ENCODE measurements around the gene PIP. TPM values are rescaled to one million over a fixed set of nuclear protein-coding genes. Genes with fewer than 3 reads are reported as not detected.
"Not testable (repeated sequence)": the region's sequence is repeated elsewhere in the genome, so short reads cannot be mapped to it uniquely, and the experiment has no call there.

The PIP gene
- total and polyA plus RNA-seq, 2 donors, result 0.28 to 6.5 TPM

GRCh38 chr7:143120691-143121405 lies 11.0 kb upstream of the PIP start:
- H3K27ac ChIP-seq (ENCODE audit: low read depth in 1 of 2, low read length in 1 of 2), result no peak overlapping the region
- no peak for DNase-seq (ENCODE audit: low read depth in 6 of 9, low spot score in 9 of 9)
- 87% methylated on average over 3 of the region's 3 CpGs for WGBS
- no peak overlapping the region for H3K4me3 ChIP-seq (ENCODE audit: low read length in 2 of 2)
- H3K4me1 ChIP-seq (ENCODE audit: control insufficient read depth in 2 of 2, insufficient read depth in 2 of 2, low read length in 2 of 2), result no peaks in the 10 kb centered on the region
- H3K36me3 ChIP-seq (ENCODE audit: control insufficient read depth in 2 of 2, insufficient read depth in 2 of 2, low read length in 1 of 2), result no peaks in the 10 kb centered on the region
- no peaks in the 10 kb centered on the region for H3K27me3 ChIP-seq (ENCODE audit: control insufficient read depth in 2 of 2, insufficient read depth in 1 of 2, low read length in 1 of 2)
- H3K9me3 ChIP-seq (ENCODE audit: control insufficient read depth in 2 of 2, insufficient read depth in 1 of 2, low read length in 1 of 2), result peaks cover 0 to 8% of the 10 kb centered on the region in 2 donors

DNA sequence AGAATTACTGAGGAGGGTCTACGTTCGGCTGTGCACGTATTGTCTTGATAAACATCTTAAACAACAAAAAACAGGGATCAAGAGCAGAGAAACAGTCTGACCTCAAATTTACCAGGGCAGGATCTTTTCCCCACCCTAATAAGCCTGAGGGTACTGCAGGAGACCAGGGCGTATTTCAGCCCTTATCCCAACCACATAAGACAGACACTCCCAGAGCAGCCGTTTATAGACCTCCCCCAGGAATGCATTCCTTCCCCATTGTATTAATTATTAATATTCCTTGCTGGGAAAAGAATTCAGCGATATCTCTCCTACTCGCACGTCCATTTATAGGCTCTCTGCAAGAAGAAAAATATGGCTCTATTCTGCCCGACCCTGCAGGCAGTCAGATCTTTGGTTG lies 8.6 kb upstream of the PIP start:
- H3K36me3 ChIP-seq (ENCODE audit: control insufficient read depth in 2 of 2, insufficient read depth in 2 of 2, low read length in 1 of 2); H3K4me3 ChIP-seq (ENCODE audit: low read length in 2 of 2); H3K27ac ChIP-seq (ENCODE audit: low read depth in 1 of 2, low read length in 1 of 2); H3K4me1 ChIP-seq (ENCODE audit: control insufficient read depth in 2 of 2, insufficient read depth in 2 of 2, low read length in 2 of 2); H3K27me3 ChIP-seq (ENCODE audit: control insufficient read depth in 2 of 2, insufficient read depth in 1 of 2, low read length in 1 of 2); H3K9me3 ChIP-seq (ENCODE audit: control insufficient read depth in 2 of 2, insufficient read depth in 1 of 2, low read length in 1 of 2); DNase-seq (ENCODE audit: low read depth in 6 of 9, low spot score in 9 of 9): not testable (repeated sequence)
- 92% methylated on average over 9 of the region's 9 CpGs for WGBS

- H3K27ac ChIP-seq (ENCODE audit: low read depth in 1 of 2, low read length in 1 of 2), result no peak overlapping the region
- no peaks in the 10 kb centered on the region for H3K27me3 ChIP-seq (ENCODE audit: control insufficient read depth in 2 of 2, insufficient read depth in 1 of 2, low read length in 1 of 2)
- H3K4me1 ChIP-seq (ENCODE audit: control insufficient read depth in 2 of 2, insufficient read depth in 2 of 2, low read length in 2 of 2), result no peaks in the 10 kb centered on the region
- no peak overlapping the region for H3K4me3 ChIP-seq (ENCODE audit: low read length in 2 of 2)
- WGBS, result 38% methylated on average over 1 of the region's 1 CpG
- H3K9me3 ChIP-seq (ENCODE audit: control insufficient read depth in 2 of 2, insufficient read depth in 1 of 2, low read length in 1 of 2), result peaks cover 0 to 8% of the 10 kb centered on the region in 2 donors
- DNase-seq (ENCODE audit: low read depth in 6 of 9, low spot score in 9 of 9), result peak in 1 of 9 donors; percentile 12
- H3K36me3 ChIP-seq (ENCODE audit: control insufficient read depth in 2 of 2, insufficient read depth in 2 of 2, low read length in 1 of 2), result no peaks in the 10 kb centered on the region
Measured at GRCh38 chr7:143126146-143126545, 5.7 kb upstream of the PIP start.

DNA sequence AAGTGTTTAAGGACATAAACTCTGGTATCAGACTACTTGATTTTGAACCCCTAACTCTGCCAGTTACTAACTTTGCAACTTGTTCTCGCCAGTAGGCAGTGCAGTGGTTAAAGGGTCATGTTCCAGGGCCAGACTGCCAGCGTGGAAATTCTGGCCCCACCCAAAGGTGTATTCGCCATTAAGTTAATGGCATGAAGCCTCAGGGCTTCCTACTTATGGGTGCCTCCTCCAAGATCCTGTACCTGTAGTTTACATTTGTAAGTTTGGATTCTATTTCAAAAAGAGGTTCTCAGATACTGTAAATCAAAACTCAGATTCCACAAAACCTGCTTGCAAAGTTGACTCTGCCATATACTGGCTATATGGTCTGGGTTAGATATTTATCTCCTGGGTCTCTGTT lies 2.8 kb upstream of the PIP start:
- no peak for DNase-seq (ENCODE audit: low read depth in 6 of 9, low spot score in 9 of 9)
- Histone ChIP-seq H3K9me3 (ENCODE audit: control insufficient read depth in 2 of 2, insufficient read depth in 1 of 2, low read length in 1 of 2) (no peaks in the 10 kb centered on the region), H3K4me3 (ENCODE audit: low read length in 2 of 2) (no peak overlapping the region), H3K27ac (ENCODE audit: low read depth in 1 of 2, low read length in 1 of 2) (no peak overlapping the region), H3K27me3 (ENCODE audit: control insufficient read depth in 2 of 2, insufficient read depth in 1 of 2, low read length in 1 of 2) (no peaks in the 10 kb centered on the region), H3K4me1 (ENCODE audit: control insufficient read depth in 2 of 2, insufficient read depth in 2 of 2, low read length in 2 of 2) (no peaks in the 10 kb centered on the region), H3K36me3 (ENCODE audit: control insufficient read depth in 2 of 2, insufficient read depth in 2 of 2, low read length in 1 of 2) (no peaks in the 10 kb centered on the region)
- 93% methylated on average over 3 of the region's 3 CpGs for WGBS

DNA sequence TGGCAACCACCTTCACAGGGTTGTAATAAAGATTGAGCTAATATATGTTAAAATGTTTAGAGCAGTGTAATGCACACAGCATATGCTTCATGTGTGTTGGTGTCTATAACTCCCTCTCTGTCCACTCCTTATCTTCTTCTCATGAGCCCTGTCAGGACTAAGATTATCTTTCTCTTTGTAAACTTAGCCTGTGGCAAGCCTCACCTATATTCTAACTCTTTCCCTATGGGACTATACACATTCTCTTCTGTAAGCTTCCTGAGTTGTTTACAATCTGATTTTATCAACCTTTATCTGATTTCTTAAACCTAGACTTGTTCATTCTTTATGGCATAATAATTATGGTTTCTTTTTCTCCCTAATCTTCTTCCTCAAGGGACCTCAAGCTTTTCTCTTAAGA lies 2.4 kb upstream of the PIP start:
- DNase-seq (ENCODE audit: low read depth in 6 of 9, low spot score in 9 of 9), result no peak
- no peaks in the 10 kb centered on the region for H3K9me3 ChIP-seq (ENCODE audit: control insufficient read depth in 2 of 2, insufficient read depth in 1 of 2, low read length in 1 of 2)
- no peak overlapping the region for H3K4me3 ChIP-seq (ENCODE audit: low read length in 2 of 2)
- H3K36me3 ChIP-seq (ENCODE audit: control insufficient read depth in 2 of 2, insufficient read depth in 2 of 2, low read length in 1 of 2), result no peaks in the 10 kb centered on the region
- no peaks in the 10 kb centered on the region for H3K4me1 ChIP-seq (ENCODE audit: control insufficient read depth in 2 of 2, insufficient read depth in 2 of 2, low read length in 2 of 2)
- H3K27me3 ChIP-seq (ENCODE audit: control insufficient read depth in 2 of 2, insufficient read depth in 1 of 2, low read length in 1 of 2), result no peaks in the 10 kb centered on the region
- no peak overlapping the region for H3K27ac ChIP-seq (ENCODE audit: low read depth in 1 of 2, low read length in 1 of 2)

DNA sequence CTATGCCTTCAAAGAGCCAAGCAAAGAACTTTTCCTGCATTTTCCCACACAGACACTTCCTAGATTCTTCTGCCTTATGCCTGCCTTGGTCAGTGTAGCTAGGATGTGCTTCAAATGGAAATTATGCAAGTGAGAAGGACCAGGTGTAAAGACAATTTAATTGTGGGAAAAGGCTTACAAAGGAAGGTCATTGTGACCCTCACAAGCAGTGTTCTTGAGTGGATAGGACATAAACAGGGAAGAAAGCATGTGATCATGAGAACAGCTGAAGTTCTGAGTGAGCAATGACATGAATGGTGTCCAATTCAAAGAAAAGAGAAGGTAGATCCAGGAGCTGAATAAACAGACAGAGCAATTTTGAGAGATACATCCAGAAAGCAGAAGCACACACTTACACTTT lies 1.3 kb upstream of the PIP start:
- no peaks in the 10 kb centered on the region for H3K9me3 ChIP-seq (ENCODE audit: control insufficient read depth in 2 of 2, insufficient read depth in 1 of 2, low read length in 1 of 2)
- no peaks in the 10 kb centered on the region for H3K27me3 ChIP-seq (ENCODE audit: control insufficient read depth in 2 of 2, insufficient read depth in 1 of 2, low read length in 1 of 2)
- no peak overlapping the region for H3K4me3 ChIP-seq (ENCODE audit: low read length in 2 of 2)
- no peak overlapping the region for H3K27ac ChIP-seq (ENCODE audit: low read depth in 1 of 2, low read length in 1 of 2)
- no peaks in the 10 kb centered on the region for H3K4me1 ChIP-seq (ENCODE audit: control insufficient read depth in 2 of 2, insufficient read depth in 2 of 2, low read length in 2 of 2)
- no peaks in the 10 kb centered on the region for H3K36me3 ChIP-seq (ENCODE audit: control insufficient read depth in 2 of 2, insufficient read depth in 2 of 2, low read length in 1 of 2)
- DNase-seq (ENCODE audit: low read depth in 6 of 9, low spot score in 9 of 9), result no peak

DNA sequence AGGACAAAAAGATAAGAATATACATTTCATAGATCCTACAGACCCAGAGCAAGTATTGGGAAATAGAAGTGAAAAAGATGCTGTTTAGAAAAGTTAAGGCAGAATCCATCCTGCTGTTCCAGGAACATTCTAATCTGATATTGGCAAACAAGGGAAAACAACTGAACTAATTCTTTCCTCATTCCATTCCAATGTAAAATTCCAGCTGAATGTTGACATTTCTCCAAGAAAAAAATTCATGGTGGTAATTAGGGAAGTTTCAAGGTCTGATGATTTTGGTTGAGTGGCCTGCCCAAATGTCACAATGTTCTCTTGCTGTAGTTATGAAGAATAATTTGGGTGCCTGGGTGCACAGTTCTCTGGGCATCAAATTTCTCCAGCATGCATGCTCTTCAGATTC lies 15.2 kb downstream of the PIP start:
- Histone ChIP-seq H3K27ac (ENCODE audit: low read depth in 1 of 2, low read length in 1 of 2) (no peak overlapping the region), H3K36me3 (ENCODE audit: control insufficient read depth in 2 of 2, insufficient read depth in 2 of 2, low read length in 1 of 2) (no peaks in the 10 kb centered on the region), H3K27me3 (ENCODE audit: control insufficient read depth in 2 of 2, insufficient read depth in 1 of 2, low read length in 1 of 2) (no peaks in the 10 kb centered on the region), H3K4me1 (ENCODE audit: control insufficient read depth in 2 of 2, insufficient read depth in 2 of 2, low read length in 2 of 2) (no peaks in the 10 kb centered on the region), H3K4me3 (ENCODE audit: low read length in 2 of 2) (no peak overlapping the region), H3K9me3 (ENCODE audit: control insufficient read depth in 2 of 2, insufficient read depth in 1 of 2, low read length in 1 of 2) (no peaks in the 10 kb centered on the region)
- DNase-seq (ENCODE audit: low read depth in 6 of 9, low spot score in 9 of 9), result no peak

DNA sequence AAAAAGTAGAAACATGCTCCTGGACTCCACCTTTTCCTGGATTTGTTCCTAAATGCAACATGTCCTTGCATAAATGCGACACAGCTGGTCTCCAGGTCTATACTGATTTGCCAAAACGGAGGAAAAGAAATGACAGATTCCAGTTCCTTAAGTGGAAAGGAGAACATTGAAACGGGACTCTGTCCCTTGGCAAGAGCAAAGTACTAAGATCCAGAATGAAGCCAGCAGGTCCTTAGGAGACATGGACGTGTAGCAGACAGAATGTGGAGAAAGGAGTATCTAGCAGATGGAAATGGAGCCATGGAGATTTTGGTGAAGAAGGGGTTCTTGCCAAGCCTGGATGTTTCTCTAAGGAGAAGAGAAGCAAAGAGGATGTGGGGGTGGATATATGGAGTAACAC lies 16.2 kb downstream of the PIP start:
- WGBS, result 85% methylated on average over 4 of the region's 4 CpGs

DNA sequence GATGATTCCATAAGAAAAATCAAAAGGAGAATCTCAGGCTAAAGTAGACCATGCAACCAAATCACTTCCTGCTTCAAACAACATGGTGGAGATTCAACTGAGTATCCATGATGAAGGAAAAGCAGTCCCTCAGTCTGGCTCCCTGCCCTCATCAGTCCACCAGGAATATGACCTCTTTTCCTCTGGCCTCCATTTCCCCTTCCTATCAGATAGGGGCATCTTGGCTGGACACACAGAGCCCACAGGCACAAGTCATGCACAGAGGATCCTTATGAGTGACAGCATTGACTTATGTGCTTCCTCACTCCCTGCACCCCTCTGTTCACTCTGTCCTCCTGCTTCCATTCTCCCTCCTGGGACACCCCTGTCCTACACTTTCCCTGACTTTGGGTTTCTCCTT lies 16.8 kb downstream of the PIP start:
- H3K27me3 ChIP-seq (ENCODE audit: control insufficient read depth in 2 of 2, insufficient read depth in 1 of 2, low read length in 1 of 2), result no peaks in the 10 kb centered on the region
- H3K9me3 ChIP-seq (ENCODE audit: control insufficient read depth in 2 of 2, insufficient read depth in 1 of 2, low read length in 1 of 2), result no peaks in the 10 kb centered on the region
- DNase-seq (ENCODE audit: low read depth in 6 of 9, low spot score in 9 of 9), result no peak
- no peaks in the 10 kb centered on the region for H3K4me1 ChIP-seq (ENCODE audit: control insufficient read depth in 2 of 2, insufficient read depth in 2 of 2, low read length in 2 of 2)
- H3K4me3 ChIP-seq (ENCODE audit: low read length in 2 of 2), result no peak overlapping the region
- H3K27ac ChIP-seq (ENCODE audit: low read depth in 1 of 2, low read length in 1 of 2), result no peak overlapping the region
- no peaks in the 10 kb centered on the region for H3K36me3 ChIP-seq (ENCODE audit: control insufficient read depth in 2 of 2, insufficient read depth in 2 of 2, low read length in 1 of 2)

More for the DNA sequence above, 16.2 kb downstream of the PIP start:
- no peaks in the 10 kb centered on the region for H3K9me3 ChIP-seq (ENCODE audit: control insufficient read depth in 2 of 2, insufficient read depth in 1 of 2, low read length in 1 of 2)
- DNase-seq (ENCODE audit: low read depth in 6 of 9, low spot score in 9 of 9), result no peak
- no peaks in the 10 kb centered on the region for H3K4me1 ChIP-seq (ENCODE audit: control insufficient read depth in 2 of 2, insufficient read depth in 2 of 2, low read length in 2 of 2)
- no peaks in the 10 kb centered on the region for H3K27me3 ChIP-seq (ENCODE audit: control insufficient read depth in 2 of 2, insufficient read depth in 1 of 2, low read length in 1 of 2)
- H3K27ac ChIP-seq (ENCODE audit: low read depth in 1 of 2, low read length in 1 of 2), result no peak overlapping the region
- H3K4me3 ChIP-seq (ENCODE audit: low read length in 2 of 2), result no peak overlapping the region
- no peaks in the 10 kb centered on the region for H3K36me3 ChIP-seq (ENCODE audit: control insufficient read depth in 2 of 2, insufficient read depth in 2 of 2, low read length in 1 of 2)

DNA sequence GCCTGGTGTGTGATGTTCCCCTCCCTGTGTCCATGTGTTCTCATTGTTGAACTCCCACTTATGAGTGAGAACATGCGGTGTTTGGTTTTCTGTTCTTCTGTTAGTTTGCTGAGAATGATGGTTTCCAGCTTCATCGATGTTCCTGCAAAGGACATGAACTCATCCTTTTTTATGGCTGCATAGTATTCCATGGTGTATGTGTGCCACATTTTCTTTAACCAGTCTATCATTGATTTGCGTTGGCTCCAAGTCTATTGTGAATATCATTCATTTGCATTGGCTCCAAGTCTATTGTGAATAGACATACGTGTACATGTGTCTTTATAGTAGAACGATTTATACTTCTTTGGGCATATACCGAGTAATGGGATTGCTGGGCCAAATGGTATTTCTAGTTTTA lies 18.8 kb downstream of the PIP start:
- not testable (repeated sequence) for H3K9me3 ChIP-seq (ENCODE audit: control insufficient read depth in 2 of 2, insufficient read depth in 1 of 2, low read length in 1 of 2); DNase-seq (ENCODE audit: low read depth in 6 of 9, low spot score in 9 of 9); H3K4me1 ChIP-seq (ENCODE audit: control insufficient read depth in 2 of 2, insufficient read depth in 2 of 2, low read length in 2 of 2); H3K4me3 ChIP-seq (ENCODE audit: low read length in 2 of 2); H3K36me3 ChIP-seq (ENCODE audit: control insufficient read depth in 2 of 2, insufficient read depth in 2 of 2, low read length in 1 of 2); H3K27me3 ChIP-seq (ENCODE audit: control insufficient read depth in 2 of 2, insufficient read depth in 1 of 2, low read length in 1 of 2); H3K27ac ChIP-seq (ENCODE audit: low read depth in 1 of 2, low read length in 1 of 2)
- 98% methylated on average over 6 of the region's 6 CpGs for WGBS
